Head of caudate nucleus (tissue), 42 donors: ENCODE data around the gene CADM1.
A peak's percentile ranks its signal among the peaks of the same experiment; 100 is the strongest.

Experiments used
- DNase-seq, 42 donors: peaks; one replicate each; pipeline versions ENCODE4 v3.0.0 to v3.0.0-alpha.2; 2020 to 2021; ENCODE audit warnings: mixed read lengths in 7 of 42
- intact Hi-C: fragments of 100-400 bp; cut with DNase I; formaldehyde crosslinking; loops from one replicate; pipeline ENCODE4 v1.15.0; 2022

The CADM1 gene

DNA sequence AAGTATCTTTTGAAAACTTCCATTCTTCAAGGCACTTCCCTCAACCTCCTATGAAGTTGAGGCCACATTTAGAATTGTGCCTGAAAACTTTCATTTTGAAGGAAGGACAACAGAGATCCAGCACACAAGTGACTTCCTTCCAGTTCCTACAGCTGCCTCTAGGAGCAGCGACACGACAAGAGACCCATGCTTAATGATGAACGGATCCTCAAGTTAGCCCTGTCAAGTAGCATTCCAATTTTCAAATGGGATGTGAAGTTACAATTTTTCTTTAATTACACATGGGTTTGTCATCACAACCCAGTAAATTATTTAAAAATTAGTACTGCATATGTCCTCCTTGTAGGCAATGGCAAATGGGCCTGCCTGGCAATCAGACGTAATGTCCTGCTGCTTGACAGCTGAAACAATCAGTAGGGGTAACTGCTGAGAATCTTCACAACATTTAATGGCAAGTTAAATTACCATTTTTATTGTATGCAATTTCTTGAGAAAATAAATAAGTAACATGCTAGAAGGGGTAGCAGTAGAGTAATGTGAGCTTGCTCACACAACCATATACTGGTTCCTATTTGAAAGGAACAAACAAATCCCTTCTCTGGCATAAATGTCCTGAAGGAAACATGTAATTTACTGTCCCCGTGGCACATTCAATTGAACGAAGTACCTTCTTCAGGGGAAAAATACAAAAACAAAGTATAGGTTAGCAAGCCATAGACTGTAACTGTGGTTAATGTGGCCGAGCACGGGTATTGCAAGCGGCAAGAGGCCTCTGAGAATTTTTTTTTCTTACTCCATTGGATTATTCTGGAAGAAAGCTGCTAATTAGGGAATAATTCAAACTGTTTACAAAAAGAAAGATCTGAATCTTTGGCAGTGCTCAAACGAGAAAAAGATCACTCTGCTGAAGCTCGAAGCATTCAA, 288.3 kb downstream of the CADM1 start:
- DNase-seq: no peak
- intact Hi-C loops: no loop called here

DNA sequence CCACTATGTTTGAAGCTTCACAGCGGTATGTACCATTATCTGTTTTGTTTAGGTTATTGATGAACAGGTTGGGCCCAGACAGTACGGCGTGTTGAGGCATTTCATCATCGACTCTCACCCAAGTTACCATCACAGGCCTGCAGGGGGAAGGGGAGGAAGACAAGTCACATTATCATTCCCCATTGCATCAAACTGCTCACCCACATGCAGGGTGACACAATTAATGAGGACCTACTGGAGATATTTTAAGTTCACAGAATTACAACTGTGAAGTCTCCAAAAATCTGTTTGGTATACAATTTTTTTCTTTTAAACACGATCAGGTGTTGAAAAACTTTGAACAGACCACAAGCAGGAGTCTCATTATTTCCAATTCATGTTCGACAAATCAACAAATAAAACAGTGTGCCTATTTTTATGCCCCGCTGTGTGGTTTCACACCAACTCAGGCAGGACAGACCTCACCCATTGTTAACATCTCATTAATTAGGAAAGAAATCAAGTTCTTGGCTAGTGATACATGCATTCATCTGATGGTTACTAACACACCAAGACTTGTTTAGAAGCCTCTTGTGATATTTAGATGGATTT, 289.5 kb downstream of the CADM1 start:
- intact Hi-C loops: no loop called here
- DNase-seq: no peak

DNA sequence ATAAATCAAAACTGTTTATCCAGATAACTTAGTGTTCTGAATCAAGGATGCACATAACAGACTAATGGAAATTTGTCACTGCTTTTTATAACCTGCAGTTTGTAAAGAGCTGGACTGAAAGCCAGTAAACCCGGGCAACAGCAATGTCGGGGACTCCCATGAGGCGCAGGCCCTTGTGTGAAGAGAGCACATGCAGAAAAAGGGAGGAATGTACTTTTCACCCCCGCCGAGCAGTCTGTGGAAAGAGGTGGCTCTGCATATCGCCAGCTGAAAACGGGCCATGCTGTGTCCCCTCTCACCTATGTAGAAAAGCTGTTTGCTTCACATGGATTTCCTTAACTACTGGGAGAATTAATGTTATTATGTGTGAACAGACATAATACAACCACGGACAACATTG, 291.2 kb downstream of the CADM1 start:
- intact Hi-C loops: no loop called here
- DNase-seq: no peak

DNA sequence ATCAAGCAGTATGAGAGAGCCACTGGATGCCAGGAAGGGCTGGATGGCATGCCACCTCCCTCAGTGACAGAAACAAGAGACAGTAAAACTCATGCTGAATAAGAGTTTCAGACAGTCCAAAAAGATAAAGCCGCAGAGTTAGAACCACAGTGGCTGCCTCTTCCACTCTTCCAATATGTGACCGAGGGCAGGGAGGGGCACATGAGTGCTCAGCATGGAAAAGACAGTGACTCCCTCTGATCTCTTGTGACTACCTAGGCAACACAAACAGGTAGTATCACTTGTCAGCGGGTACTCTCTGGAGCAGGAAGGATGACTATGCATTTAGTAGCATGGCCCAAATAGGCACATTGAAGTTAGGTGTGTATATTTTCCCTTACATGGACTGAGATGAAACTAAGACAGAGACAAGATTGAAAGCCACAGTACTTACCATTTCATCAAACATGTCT, 295.4 kb downstream of the CADM1 start:
- DNase-seq: no peak
- intact Hi-C loops: no loop called here

- intact Hi-C loops: no loop called here
- DNase-seq: no peak
These were observed 296.3 kb downstream of the CADM1 start for GRCh38 chr11:115207916-115208315.

- peak in 1 of 42 donors; percentile 39 for DNase-seq
- intact Hi-C loops: no loop called here
These were observed 297.0 kb downstream of the CADM1 start for GRCh38 chr11:115207166-115207591.

DNA sequence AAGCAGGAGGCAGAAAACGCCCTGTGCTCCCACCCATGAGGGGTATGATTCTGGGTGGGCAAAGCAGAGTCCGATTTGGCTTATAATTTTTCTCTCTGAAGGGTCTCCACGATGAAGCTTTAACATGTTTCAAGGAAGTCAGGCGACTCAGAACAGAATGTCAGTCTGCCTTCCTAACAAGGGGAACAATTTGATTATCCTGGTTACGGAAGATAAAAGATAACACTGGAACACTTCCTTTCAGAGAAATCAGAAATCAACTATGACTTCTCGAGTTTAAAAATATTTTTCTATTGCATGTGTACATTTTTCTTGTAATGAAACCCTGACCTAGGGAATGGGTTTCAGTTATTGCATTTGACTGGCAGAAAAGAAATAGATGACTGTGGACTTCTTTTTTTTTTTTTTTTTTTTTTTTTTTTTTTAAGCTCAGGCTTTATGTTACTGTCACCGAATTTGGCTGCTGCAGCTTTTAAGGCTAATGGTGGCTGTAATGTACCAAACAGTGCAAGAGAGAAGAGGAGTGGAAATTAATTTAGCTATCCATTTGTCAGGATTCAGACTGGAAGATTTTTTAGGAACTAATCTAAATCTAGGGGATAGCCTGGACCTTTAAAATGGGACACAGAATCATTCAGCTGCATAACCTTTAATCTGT, 297.7 kb downstream of the CADM1 start:
- intact Hi-C loops: no loop called here
- DNase-seq: no peak

- intact Hi-C loops: no loop called here
- no peak for DNase-seq
These were observed 301.2 kb downstream of the CADM1 start for GRCh38 chr11:115202900-115203552.

GRCh38 chr11:115202074-115202473, 302.1 kb downstream of the CADM1 start:
- no peak for DNase-seq
- intact Hi-C loops: no loop called here

GRCh38 chr11:115201111-115201792, 303.0 kb downstream of the CADM1 start:
- intact Hi-C loops: no loop called here
- DNase-seq: no peak

DNA sequence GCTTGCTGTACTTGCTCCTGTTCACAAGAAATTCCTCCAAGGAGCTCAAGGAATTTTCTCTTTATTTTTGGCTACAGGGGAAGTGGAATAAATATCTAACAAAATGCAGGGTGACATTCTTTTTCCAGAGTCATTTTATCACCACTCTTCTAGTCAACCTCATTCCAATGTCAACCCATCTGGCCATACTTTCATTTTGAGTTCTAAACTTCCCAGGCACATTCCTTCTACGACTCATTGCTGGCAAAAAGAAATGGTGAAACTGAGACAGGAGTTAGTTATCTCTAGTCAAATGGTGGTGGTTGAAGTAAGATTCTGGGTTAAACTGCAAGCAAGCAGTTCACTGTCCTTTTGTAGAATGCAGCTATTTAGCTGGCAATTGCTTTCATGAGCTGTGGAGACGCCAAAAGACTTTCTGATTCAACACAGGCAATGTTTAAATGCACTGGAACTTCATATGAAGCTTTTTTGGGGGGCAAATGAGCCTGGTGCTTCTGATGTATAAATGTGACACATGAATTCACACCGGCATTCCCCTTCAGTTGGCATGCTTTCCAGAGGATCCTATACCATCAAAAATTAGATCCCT, 304.6 kb downstream of the CADM1 start:
- DNase-seq: no peak
- intact Hi-C loops: no loop called here

DNA sequence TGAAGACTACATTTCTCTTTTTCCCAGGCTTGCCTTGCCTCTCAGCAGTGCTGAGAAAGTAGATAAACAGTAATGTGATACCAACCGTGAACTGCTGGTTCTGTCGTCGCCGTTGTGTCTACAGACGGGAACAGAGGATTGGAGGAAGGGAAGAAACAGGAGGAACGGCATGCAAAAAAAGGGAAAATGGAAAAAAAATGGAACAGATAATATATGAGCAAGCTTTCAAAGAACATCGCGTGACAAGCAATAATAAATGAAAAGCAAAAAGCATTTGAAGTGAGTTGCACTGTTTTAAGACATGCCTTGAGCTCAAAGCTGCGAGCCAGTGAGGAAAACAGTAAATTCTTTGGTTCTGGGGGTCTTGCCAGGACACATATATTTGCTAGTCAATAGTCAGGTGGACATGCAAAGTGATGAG, 305.9 kb downstream of the CADM1 start:
- intact Hi-C loops: no loop called here
- DNase-seq: no peak

DNA sequence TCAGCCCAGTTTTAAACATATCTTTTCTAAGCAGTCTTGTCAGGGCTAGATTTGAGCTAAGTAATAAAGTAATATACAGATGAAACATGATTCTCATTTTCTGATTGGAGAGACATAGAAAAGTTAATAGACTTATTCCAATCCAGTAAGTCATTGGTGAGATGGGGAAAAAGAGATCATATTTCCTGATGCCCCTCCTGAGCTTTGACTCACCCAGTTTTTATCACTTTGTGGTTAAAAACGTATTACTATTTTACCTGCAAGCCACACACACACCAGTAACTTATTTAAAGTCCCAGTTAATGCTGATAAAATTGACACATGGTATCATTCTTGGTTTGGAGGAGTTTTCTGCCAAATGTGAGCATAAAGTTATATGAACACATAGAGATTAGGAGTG, 306.8 kb downstream of the CADM1 start:
- DNase-seq: no peak
- intact Hi-C loops: no loop called here

DNA sequence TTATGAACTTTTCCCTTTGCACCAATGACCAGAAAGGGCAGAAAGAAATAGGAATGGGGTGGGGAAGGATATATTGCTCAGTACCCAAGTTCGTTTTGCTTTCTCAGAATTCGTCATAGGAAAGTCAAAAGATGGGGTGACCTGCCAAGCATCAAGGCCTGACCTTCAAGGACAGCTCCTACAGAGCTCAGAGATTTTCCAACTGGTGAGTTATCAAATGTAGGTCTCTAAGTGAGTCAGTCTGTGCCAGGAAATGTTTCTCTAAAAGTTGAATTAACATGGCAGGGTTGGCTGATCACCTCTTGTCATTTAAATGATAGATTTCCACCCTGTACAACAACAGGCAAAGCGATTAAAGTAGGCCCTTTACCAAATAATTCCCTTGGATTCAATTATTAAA, 307.2 kb downstream of the CADM1 start:
- DNase-seq: no peak
- intact Hi-C loops: no loop called here

GRCh38 chr11:115194802-115195110, 309.5 kb downstream of the CADM1 start:
- intact Hi-C loops: no loop called here
- DNase-seq: no peak

GRCh38 chr11:115193914-115194801, 310.1 kb downstream of the CADM1 start:
- intact Hi-C loops: no loop called here
- no peak for DNase-seq

GRCh38 chr11:115191761-115192160, 312.5 kb downstream of the CADM1 start:
- intact Hi-C loops: no loop called here
- no peak for DNase-seq

GRCh38 chr11:115190196-115190595, 314.0 kb downstream of the CADM1 start:
- intact Hi-C loops: no loop called here
- no peak for DNase-seq
